K562 (cell line): Measurements from ENCODE around the gene MRPL48. TPM values are rescaled to one million over a fixed set of nuclear protein-coding genes. Genes with fewer than 3 reads are reported as not detected.
A peak's percentile ranks its signal among the peaks of the same experiment; 100 is the strongest.

Experiments
- ARID2 ChIP-seq: fragments of 450-650 bp; IDR thresholded peaks from 2 replicates; pipeline ENCODE4 v1.6.1; 2017; ENCODE audit warnings: antibody characterized with exemption, mild to moderate bottlenecking
- BRD9 ChIP-seq: fragments of 450-650 bp; IDR thresholded peaks from 2 replicates; pipeline ENCODE4 v1.6.1; 2018; ENCODE audit warnings: low read depth; ENCODE audit not compliant: partially characterized antibody
- C11orf30 ChIP-seq: fragments of 450-650 bp; IDR thresholded peaks from 2 replicates; pipeline ENCODE4 v1.6.1; 2016; ENCODE audit warnings: low read depth, mild to moderate bottlenecking
- FOSL1 ChIP-seq: fragments of 200-800 bp; sonication (Bioruptor generic); conservative IDR thresholded peaks from 2 replicates; pipeline ENCODE4 v1.6.1; 2016; ENCODE audit warnings: missing genetic modification characterization, missing compliant biosample characterization
- HCFC1 ChIP-seq: IDR thresholded peaks from 2 replicates; pipeline ENCODE4 v1.6.1; 2012; ENCODE audit warnings: low read depth, low read length, improper control_type of control experiment
- JUN ChIP-seq, 2 experiments: sonication (generic) in 1 of 2; formaldehyde crosslinking in 1 of 2; IDR thresholded peaks; 2 replicates each; pipeline versions ENCODE4 v1.6.1 to v1.8.0; 2012 to 2022; ENCODE audit warnings: borderline replicate concordance in 2 of 2, mild to moderate bottlenecking in 2 of 2, improper control_type of control experiment in 1 of 2, low read depth in 1 of 2, low read length in 1 of 2, missing genetic modification reagents in 1 of 2
- KDM2B ChIP-seq: fragments of 250-450 bp; sonication (Bioruptor Pico); IDR thresholded peaks from 2 replicates; pipeline ENCODE4 v1.8.0; 2021; ENCODE audit warnings: mild to moderate bottlenecking, moderate library complexity
- L3MBTL2 ChIP-seq: fragments of 450-650 bp; IDR thresholded peaks from 2 replicates; pipeline ENCODE4 v1.6.1; 2016; ENCODE audit warnings: mild to moderate bottlenecking, moderate library complexity
- MCM3 ChIP-seq: fragments of 450-650 bp; IDR thresholded peaks from 2 replicates; pipeline ENCODE4 v1.6.1; 2016
- MIER1 ChIP-seq: fragments of 450-650 bp; IDR thresholded peaks from 2 replicates; pipeline ENCODE4 v1.6.1; 2016; ENCODE audit warnings: antibody characterized with exemption, mild to moderate bottlenecking, low read depth
- NBN ChIP-seq: fragments of 450-650 bp; IDR thresholded peaks from 2 replicates; pipeline ENCODE4 v1.6.1; 2016; ENCODE audit warnings: low read depth, mild to moderate bottlenecking
- NFRKB ChIP-seq: fragments of 450-650 bp; IDR thresholded peaks from 2 replicates; pipeline ENCODE4 v1.6.1; 2016; ENCODE audit warnings: low read depth
- PCBP2 ChIP-seq: fragments of 200-400 bp; formaldehyde crosslinking; IDR thresholded peaks from 2 replicates; pipeline ENCODE4 v1.6.1; 2018; ENCODE audit warnings: low read length, low read depth, mild to moderate bottlenecking, moderate library complexity; ENCODE audit not compliant: poor library complexity, severe bottlenecking
- SNRNP70 ChIP-seq: fragments of 200-400 bp; formaldehyde crosslinking; optimal IDR thresholded peaks from 2 replicates; pipeline ENCODE3; 2017; ENCODE audit warnings: low read depth, low read length
- TBP ChIP-seq: optimal IDR thresholded peaks from 2 replicates; pipeline ENCODE3; 2011; ENCODE audit warnings: low read depth, low read length, improper control_type of control experiment
- YBX1 ChIP-seq: fragments of 450-650 bp; IDR thresholded peaks from 2 replicates; pipeline ENCODE4 v1.7.1; 2016; ENCODE audit warnings: mild to moderate bottlenecking
- ZBTB1 ChIP-seq: sonication (generic); formaldehyde crosslinking; IDR thresholded peaks from 2 replicates; pipeline ENCODE4 v1.8.1; 2023; ENCODE audit warnings: missing genetic modification reagents, low read depth, mild to moderate bottlenecking, borderline replicate concordance
- ZBTB11 ChIP-seq, 3 experiments: fragments of 200-800 bp in 1 of 3; fragments of 250-450 bp in 1 of 3; fragments of 450-650 bp in 1 of 3; sonication (Bioruptor Pico) in 1 of 3; sonication (Bioruptor generic) in 1 of 3; formaldehyde crosslinking in 1 of 3; IDR thresholded peaks; 2 replicates each; pipeline versions ENCODE4 v1.6.1 to v1.8.0; 2016 to 2022; ENCODE audit warnings: mild to moderate bottlenecking in 2 of 3, missing genetic modification characterization in 2 of 3, missing compliant biosample characterization in 1 of 3, moderate library complexity in 1 of 3
- ZNF224 ChIP-seq: sonication (generic); formaldehyde crosslinking; IDR thresholded peaks from 2 replicates; pipeline ENCODE4 v1.8.0; 2022; ENCODE audit warnings: mild to moderate bottlenecking, missing genetic modification reagents
- ZNF395 ChIP-seq: fragments of 200-800 bp; sonication (Bioruptor generic); IDR thresholded peaks from 2 replicates; pipeline ENCODE4 v1.6.1; 2017; ENCODE audit warnings: missing genetic modification characterization, missing compliant biosample characterization
- ZNF589 ChIP-seq: fragments of 200-800 bp; sonication (Bioruptor generic); IDR thresholded peaks from 2 replicates; pipeline ENCODE4 v1.6.1; 2016; ENCODE audit warnings: low read depth, missing genetic modification characterization, missing compliant biosample characterization
- ZNF639 ChIP-seq, 2 experiments: fragments of 200-800 bp in 1 of 2; sonication (Bioruptor generic) in 1 of 2; sonication (generic) in 1 of 2; formaldehyde crosslinking in 1 of 2; IDR thresholded peaks in 1 of 2; conservative IDR thresholded peaks in 1 of 2; 2 replicates each; pipeline versions ENCODE4 v1.5.0 to v1.6.1; 2016 to 2020; ENCODE audit warnings: missing compliant biosample characterization in 1 of 2, missing genetic modification characterization in 1 of 2, missing genetic modification reagents in 1 of 2
- polyA plus RNA-seq, 8 experiments: library from polyadenylated mRNA; depleted of rRNA in 4 of 8; stranded (reverse) in 5 of 8; unstranded in 3 of 8; fragments of >200 nt; fragmentation: Nextera tagmentation in 2 of 8; fragmentation: Illumina TruSeq in 1 of 8; extraction: Ambion mirVana in 2 of 8; extraction: Trizol in 1 of 8; gene quantifications; 2 replicates each; pipeline versions ENCODE4 v1.2.1 to v1.2.3, GENCODE V29; 2011 to 2014; ENCODE audit warnings: inconsistent platforms in 1 of 8, missing spikeins in 1 of 8
- total RNA-seq, 7 experiments: library from RNA; depleted of rRNA in 6 of 7; stranded (reverse); fragments of >200 nt in 6 of 7; fragmentation: Illumina TruSeq in 2 of 7; extraction: Trizol in 2 of 7; gene quantifications; 2 replicates each; pipeline versions ENCODE4 v1.2.1 to v1.2.3, GENCODE V29; 2011 to 2021; ENCODE audit warnings: low replicate concordance in 1 of 7

Gene MRPL48
- total and polyA plus RNA-seq, 9 of the 15 experiments (the other 6 are each of a cell fraction or from before 2014, with no cell fraction given) = 66.0 to 237 (median 104) TPM

GRCh38 chr11:73761403-73761945 is 26.2 kb upstream of the MRPL48 start (continued):
- TF ChIP-seq PCBP2 = no peak
- peak; percentile 28 for TF ChIP-seq BRD9
- TF ChIP-seq ZBTB11 (CRISPR knock-in tag; IDR thresholded peaks at IDR 0.05) = 0 out of 6 replicates have a peak, but pooled peaks of 1 of the 3 experiments have one; percentile 41
- no peak for TF ChIP-seq TBP
- no peak for TF ChIP-seq YBX1
- TF ChIP-seq NFRKB = peak; percentile 65; the same call in 1 of the 2 replicates
- no peak for TF ChIP-seq MIER1
- no peak for TF ChIP-seq ZBTB1 (CRISPR knock-in tag)
- TF ChIP-seq ZNF639 (CRISPR knock-in tag; conservative IDR thresholded peaks at IDR 0.05 in 1 of 2, IDR thresholded peaks at IDR 0.05 in 1 of 2) = 0 out of 4 replicates have a peak, but pooled peaks of 1 of the 2 experiments have one; percentile 57
- 0 out of 2 replicates have a peak, but pooled peaks have one; percentile 1 for TF ChIP-seq JUN (IDR thresholded peaks at IDR 0.05; ENCODE audit: borderline replicate concordance, low read depth, low read length)
- no peak for TF ChIP-seq JUN (CRISPR knock-in tag; IDR thresholded peaks at IDR 0.05; ENCODE audit: borderline replicate concordance)
- no peak for TF ChIP-seq KDM2B (CRISPR knock-in tag)
- peak; percentile 4; the same call in 1 of the 2 replicates for TF ChIP-seq NBN
- TF ChIP-seq ZNF589 (CRISPR knock-in tag) = peak; percentile 69; the same call in 1 of the 2 replicates
- peak; percentile 55 for TF ChIP-seq C11orf30
- TF ChIP-seq ZNF224 (CRISPR knock-in tag) = no peak
- TF ChIP-seq ARID2 = no peak
- no peak for TF ChIP-seq L3MBTL2
- TF ChIP-seq FOSL1 (tag) = 0 out of 2 replicates have a peak, but pooled peaks have one; percentile 18
- peak; percentile 91 for TF ChIP-seq HCFC1
- no peak; the same call in 1 of the 2 replicates for TF ChIP-seq ZNF395 (CRISPR knock-in tag)
- no peak for TF ChIP-seq MCM3
- TF ChIP-seq SNRNP70 = no peak
